ENCODE results near the gene AMIGO2.

Gene AMIGO2

DNA sequence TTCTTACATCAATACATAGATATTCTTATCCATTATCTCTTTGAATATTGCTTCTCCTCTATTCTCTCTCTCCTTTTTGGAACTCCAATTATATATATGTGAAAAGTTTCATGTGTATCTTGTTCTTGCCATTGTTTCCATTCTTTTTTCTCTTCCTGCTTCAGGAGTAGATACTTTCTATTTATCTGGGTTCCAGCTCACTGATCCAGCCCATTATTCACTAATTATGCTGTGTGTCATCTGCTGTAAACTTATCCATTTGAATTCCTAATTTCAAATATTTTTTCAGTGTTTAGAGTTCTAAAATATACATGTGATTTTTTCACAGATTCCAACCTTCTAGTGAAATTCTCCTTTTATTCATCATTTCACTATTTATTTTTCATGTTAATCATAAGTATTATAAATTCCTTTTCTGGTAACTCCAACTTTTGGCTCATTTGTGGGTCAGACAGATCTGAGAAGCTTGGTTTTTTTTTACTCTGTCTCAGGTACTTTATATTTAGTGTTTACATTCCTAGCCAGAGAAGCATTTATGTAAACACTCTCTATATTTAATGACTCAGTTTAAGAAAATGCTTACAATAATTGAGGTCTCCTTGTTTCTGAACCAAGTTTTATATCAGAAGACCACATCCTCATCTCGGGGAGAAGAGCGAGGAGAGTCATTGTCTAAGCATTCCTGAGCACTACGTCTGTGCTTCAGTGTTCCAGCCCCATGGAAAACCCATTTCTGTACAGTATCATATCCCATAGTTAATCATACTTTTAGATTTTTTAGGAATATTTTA is 15.9 kb upstream of the AMIGO2 start:
- DNase-seq = no peak

DNA sequence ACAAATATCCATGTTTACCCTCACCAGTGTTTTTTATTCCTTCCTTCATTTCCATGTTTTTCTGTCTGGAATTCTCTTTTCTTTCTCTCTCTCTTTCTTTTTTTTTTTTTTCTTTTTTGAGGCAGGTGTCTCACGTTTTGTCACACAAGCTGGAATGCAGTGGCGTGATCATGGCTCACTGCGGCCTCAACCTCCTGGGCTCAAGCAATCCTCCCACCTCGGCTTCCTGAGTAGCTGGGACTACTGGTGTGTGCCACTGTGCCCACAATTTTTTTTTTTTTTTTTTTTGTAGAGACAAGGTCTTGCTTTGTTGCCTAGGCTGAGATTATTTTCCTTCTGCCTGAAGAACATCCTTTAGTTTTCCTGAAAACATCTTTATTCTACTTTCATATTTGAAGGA is 15.0 kb upstream of the AMIGO2 start:
- DNase-seq = no peak

DNA sequence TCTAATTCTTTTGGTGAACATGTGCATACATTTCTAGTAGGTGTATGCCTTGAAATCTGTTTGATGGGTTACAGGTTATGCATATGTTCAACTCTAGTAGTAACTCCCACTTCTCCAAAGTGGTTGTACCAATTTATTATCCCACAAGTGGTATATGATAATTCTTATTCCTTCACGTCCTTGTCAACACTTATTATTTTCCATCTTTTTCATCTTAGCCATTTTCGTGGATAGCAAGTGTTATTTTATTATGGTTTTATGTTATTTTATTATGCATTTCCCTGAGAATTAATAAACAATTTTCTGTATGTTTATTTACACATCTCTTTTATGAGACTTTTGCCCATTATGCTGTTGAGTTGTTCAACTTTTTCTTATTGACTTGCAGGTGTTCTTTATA is 11.2 kb upstream of the AMIGO2 start:
- DNase-seq = no peak

DNA sequence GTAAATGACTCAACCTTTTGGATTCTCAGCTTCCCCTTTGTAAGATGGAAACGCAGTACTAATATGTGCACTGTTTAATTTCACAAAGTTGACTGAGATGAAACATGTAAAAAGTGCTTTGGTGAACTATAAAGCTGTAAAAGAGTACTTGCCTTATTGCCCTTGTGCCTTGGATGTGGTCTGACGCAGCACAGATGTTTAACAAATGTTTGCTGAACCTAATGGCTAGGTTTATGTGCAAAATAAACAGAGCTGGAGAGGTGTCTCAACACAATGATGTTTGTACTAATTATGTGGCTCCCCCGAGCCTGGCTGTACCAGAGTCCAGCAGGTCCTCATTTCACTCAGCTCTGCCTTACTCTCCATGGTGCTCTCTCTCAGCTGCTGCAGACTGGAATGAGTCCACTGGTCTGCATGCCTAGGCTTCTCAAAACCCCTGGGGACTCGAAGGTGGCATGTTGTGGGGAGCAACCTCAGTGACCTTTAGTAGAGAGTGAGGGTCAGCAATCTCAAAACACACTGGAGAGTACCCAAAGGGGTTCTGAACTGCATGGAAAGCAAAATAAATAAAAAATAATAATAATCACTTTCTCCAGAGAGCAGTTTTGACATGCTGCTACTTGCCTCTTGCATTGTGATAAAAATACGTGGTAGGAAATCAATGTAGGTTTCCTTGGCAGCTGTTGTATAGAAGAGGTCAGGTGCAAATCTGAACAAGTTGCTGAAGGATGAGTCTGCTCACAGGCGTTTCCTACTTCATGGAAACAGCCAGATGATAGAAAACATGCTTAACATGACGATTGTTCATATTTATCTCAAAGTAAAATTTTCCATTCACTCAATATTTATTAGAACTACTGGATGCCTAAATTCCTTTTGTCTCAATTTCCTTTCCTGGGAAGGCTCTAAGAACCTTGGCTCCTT is 8.5 kb upstream of the AMIGO2 start:
- no peak for DNase-seq

DNA sequence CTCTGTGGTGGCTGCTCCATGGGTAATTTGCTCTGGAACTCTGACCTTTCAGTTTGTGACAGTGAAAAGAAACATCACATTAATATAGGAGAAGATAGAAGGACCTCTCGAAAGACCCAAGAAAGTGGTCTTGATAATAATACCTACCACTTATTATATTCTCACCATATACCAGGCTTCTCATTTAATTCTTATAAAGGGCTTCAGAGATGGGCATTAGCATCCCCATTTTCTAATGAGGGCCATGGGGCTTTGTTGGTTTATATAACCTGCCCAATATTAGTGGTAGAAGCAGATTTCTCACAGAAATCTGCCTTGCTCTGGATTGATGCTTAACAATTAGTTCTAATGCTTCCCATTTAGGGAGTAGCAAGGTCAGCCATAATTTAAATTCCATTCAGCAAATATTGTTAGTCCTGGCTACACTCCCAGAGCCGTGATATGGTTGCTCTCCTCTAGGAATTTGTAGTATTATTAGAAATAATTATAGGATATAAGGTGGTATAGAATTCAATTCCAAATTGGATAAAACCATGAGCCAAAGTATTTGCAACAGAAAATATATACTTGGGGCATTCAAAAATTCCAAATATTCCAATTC is 7.4 kb upstream of the AMIGO2 start:
- DNase-seq = no peak

DNA sequence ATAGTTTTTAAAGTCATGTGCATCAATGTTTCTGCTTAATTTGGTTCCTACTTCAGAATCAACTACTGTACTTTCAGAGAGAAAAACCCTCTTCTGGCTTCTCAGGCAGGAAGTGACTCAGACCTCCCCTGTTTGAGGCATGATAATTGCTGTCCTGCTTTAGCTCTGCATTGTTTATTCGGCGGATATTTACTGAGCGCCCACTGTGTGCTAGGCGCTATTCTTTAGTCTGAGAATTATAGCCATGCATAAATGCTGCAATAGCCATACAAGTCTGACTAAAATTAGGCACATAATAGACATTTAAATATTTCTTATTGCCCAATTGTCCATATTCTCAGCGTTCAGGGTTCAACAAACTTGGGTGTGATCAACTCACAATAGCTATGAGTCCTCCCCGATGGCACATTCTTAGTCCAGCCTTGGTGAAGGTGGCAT is 6.1 kb upstream of the AMIGO2 start:
- DNase-seq = peak; percentile 69

DNA sequence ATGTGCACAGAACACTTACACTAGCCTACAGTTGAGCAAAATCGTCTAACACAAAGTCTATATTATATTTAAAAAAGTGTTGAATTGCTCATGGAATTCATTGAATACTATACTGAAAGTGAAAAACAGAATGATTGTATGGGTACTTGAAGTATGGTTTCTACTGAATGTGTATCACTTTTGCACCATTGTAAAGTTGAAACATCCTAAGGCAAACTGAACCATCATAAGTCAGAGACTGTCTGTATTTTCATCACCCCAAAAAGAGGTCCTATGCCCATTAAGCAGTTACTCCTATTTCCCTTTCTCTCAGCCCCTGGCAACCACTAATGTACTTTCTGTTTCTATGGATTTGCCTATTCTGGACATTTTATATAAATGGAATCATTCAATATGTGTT is 4.4 kb upstream of the AMIGO2 start:
- no peak for DNase-seq

DNA sequence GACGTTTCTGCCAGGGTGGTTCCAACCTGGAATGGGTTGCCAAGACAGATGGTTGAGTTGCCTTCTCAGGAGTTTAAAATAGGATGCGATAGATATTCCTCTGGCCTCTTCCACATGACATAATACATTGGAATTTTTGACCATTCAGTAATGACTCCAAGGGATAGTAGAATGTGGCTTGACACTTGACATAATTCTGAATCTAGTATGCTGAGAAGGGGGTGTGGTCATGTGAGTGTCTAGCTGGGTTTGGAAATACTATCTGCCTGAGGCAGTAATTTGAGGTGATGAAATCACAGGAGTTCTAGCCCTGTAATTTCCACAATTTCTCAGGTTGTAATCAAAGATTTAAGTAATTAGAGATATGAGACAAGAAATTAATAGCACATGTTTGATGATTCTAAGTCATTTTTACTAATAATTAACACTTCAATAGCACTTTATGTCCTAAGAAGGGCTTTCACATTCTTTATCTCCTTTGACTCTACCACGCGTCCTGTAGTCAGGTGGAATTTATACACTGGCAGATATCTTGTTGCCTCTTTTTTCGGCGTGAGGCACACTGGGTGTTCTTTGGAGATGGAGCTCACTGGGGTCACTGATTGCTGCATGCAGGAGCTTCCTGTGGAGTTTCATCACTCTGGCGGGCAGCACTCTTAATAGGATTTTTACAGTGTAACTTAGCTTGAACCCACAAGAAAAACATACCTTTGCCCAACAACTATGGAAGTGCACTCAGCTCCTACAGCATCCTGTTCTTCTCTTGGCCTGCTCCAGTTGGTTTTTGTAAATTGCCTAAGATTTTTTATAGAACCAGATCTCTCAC is 3.2 kb upstream of the AMIGO2 start:
- no peak for DNase-seq

DNA sequence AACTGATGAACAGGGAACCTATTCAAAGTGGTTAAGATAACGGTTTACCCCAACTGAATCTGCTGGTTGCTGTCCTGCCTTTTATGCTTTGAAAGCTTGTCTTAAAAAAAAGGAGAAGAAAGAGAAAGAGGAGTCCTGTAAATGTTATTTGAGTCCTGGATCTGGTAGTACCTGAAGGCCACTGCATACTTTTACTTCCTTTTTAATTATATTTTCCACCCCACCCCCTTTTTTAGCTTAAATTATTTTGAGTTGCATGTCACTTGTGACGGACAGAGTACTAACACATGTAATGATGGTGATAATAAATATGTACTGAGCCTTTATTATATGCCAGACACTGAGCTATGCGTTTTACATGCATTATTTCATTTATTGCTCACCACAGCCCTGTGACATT is 2.5 kb upstream of the AMIGO2 start:
- no peak for DNase-seq

DNA sequence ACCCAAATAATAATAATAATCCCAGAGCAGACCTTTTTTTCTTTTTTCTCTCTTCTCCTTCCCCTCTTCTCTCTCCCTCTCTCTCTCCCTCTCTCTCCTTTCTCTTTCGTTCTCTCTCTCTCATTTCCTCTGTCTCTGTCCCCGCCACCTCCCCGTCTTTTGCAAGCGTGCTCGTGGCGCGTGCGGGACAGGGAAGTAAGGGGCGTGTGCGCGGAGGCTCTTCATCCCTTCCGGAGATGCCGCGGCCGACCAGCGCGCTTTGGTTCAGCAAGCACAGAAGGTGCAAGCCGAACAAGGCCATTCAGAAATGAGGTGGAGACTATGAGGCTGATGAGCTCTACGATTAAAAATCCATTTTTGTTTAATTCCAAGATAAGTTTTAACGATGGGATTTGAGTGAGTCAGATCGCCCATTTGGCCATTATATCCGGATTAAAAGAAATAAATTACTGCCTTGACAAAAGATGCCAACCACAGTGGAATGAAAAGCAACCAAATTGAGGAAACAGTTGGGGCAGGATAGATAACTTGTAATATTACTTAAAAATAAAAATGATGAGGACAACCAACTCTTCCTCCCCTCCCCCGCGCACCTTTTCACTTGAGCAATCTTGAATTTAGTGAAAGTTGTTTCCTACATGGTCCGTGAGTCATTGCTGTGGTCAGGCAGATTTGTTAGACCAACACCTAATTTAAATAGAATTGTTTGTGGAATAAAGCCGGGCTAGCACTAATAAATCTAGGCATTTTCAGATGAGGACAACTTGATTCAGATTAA is 1.2 kb upstream of the AMIGO2 start:
- peak; percentile 60 for DNase-seq

DNA sequence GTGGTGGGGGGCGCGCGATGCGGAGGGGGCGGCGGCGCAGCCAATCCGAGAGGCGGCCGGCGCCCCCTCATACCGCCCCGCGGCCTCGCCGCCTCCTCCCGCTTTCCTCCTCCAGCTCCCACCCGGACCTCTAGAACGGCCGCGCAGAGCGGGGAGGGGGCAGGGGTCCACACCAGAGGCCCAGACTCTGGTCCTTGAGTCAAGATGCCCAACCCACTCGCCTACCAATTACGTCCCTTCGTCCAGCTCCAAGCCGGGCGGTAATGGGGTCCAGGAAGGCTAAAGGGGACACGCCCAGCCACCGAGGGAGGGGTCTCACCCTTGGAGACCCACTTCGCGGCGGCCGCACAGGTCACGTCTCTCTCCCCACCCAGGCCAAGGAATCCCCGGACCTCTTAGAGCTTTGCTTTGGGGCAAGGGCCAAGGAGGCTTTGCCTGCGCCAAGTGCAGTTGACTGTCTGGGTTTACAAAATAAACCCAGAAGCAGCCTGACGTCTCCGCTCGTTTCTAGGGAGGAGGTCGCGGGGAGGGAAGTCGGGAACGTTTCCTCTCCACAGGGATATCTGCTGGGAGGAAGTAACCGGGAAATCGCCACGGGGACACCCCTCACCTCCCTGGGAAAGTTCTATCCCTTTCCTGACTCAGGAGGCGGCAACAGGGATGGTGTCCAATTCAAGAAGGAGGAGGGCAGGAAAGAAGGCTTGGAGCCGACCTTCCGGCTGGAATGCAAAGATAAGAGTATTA is 394 bp upstream of the AMIGO2 start:
- peak; percentile 40 for DNase-seq

DNA sequence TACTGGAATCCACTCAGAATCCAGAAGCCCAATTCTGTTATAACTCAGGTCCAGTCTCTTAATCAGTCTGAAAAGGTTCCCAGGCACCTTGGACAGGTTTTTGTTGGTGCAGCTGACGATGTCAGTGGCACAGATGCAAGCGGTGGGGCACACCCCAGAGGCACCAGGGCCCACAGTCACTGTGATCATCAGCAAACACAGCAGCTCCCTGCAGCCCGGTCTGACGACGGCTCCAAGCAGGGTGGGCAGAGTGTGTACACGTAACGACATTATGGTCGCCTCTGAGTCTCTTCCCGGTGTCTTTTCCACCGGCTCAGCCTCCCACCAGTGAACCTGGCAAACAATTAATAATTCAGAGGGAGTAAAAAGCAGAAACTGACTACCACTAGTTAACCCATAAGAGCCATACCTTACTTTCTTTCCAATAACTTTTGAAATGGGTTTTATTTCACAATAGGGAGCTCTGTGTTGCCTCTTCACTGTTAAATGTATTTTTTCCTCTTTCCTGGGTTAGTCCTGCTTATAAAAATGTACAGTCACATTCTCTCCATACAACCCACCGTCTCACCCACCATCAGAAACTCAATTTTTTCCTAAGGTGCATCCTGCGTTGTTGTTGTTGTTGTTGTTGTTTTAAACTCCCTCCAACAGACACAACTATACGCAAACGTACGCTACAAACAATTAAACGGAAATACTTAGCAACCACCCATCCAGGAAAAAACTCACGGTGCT is 859 bp downstream of the AMIGO2 start:
- peak; percentile 43 for DNase-seq

DNA sequence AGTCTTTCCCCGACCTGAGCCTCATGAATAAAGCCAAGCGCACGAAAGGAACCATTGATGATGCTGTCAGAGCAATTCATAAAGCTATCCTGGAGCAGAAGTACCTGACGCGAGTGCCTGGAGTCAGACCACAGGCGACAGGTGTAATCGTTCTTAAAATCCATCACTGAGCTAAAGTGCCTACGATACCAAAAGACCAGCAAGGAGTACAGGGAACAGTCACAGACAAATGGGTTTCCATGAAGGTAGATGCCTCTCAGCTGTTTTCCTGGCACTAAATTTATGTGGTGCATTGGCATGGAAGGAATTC is 1.7 kb downstream of the AMIGO2 start:
- DNase-seq = no peak

DNA sequence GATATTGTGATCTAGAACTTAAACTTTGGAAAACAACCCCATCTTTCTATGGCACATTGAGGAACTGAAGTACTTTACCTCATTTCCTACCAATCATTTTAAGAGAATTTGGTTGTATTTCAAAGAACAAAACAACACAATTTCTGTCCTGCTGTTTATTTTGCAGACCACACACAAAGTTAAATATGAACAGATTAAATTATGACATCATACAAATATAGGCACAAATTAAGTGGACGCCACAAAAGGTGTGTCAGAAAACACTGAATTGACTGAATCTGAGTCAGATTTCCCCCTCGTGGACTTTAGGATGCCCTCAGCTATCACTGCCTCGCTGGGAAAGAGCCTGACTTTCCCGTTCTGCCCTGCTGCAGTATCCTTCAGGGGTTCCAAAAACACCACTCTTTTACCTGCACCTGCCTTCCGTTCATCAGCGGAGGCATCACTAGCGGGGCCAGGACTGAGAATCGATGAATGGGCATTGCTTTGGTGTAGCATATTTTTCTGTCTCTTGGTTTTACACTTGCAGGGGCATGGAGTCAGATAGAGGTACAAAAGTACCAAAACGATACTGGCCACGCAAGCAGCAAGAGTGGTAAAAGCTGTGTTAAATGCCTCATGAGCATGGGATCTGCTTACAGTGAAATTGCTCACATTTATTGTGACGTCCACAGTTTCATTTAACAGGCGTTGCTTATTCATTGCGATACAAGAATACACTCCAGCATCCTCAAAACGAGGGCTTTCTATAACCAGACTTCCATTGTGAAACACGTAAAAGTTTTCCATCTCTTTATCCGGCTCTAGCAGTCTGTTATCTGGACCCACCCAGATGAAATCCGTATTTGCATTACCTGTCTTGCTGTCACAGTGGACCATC is 2.3 kb downstream of the AMIGO2 start:
- no peak for DNase-seq

DNA sequence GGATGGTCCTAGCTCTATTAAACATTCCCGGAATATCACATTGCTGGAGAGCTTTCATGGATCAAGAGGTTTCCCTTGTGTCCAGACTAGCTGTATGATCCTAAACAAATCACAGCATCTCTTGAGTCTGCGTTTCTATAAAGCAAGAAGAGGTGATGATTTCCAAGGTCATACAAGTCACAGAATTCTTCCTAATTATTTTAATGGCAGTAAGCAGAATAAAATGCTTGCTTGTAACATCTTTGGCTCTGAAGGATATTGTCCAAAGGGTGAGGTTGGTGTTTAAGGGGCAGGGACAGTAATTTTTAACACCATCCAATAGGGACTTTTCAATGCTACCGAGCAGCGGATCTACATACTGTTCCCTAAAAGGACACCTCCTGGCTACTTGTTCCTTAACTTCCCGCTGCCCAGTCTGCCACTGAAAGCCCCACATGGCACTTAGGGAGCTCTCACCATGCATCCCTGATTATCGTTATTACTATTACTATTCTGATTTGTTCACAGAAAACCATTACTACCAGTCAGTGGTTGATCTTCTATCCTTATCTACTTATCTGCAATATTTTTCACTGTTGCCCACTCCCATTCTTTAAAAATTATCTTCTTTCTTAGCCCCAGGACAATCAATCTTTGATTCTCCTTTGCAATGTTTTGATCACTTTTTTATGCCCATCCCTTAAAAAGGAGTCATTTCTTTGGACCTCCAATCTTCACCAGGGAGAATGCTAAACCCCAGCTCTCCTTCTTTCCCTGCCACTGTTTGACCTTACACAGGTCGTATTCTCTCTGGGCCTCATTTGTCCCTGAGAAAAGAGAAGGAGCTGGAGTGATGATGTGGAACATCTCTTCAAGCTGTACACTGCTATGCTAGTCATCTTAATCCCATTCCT is 4.3 kb downstream of the AMIGO2 start:
- no peak for DNase-seq

DNA sequence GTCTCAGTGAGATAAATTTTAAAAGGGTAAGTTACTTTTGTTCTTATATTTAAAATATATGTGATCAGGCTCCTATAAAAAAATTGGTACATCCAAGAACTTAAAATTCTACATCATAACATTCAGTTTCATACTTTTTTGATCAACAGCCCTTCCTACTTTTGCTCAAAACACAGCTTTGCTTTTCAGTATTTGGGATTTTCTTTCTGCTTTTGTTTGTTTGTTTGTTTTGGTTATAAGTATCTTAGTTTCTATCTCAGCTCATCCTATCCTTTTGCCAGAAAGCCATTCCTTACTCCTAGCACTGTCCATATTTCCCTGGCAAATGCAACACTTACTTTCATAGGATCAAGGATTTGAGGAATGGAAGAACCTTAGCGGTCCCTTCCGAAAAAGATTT is 5.0 kb downstream of the AMIGO2 start:
- no peak for DNase-seq

DNA sequence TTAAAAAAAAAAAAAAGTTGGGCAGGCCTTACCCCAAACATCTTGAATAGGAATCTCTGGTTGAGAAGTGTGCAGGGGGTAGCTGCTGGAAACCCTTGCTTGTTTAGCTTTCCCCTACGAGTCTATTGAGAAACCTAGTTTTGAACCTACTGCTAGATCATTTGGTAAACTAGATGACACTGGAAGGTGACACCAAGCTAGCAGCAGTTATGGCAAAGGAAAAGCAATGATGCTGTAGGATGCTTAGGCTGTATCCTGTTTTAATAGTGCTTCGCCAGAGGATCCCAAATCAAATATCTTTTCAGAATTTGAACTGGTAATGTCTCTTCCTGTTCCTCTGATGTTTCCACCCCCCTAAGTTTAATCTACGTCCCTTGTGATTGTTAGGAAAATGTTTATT is 5.8 kb downstream of the AMIGO2 start:
- no peak for DNase-seq

DNA sequence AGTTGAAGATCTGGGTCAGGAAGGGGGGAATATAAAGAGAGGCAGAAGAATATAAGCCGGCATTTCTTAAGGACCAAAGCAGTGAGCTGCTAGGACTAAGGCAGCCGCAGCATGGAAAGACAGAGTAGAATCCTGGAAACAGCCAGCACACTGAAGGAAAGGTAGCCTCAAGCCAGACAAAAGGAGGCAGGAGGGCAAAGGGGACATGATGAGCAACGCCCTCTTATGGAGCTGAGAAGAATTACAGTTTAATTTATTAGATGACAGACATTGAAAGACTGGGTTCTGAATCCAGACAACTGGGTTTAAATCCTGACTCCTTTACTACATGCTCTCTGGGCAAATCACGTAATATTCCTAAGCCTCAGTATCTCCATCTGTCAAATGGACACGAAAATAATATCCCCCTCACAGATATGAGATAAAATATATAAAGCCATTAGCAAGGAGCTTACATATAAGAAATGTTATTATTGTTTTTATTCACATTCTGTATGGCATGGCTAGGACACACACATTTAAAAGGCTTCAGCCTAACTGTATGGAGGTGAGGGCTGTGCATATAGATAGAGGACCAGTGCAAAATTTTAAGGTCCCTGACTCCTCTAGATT is 8.4 kb downstream of the AMIGO2 start:
- peak; percentile 47 for DNase-seq

Measured in CD4-positive, alpha-beta T cell treated with Interleukin-10 for 1 hour (primary cell).